WTC11 (cell line): ENCODE data around the gene TLR10. TPM values are rescaled to one million over a fixed set of nuclear protein-coding genes. Genes with fewer than 3 reads are reported as not detected.

Source experiments
- ATAC-seq: fragments of 200-7000 bp; cut with Tn5 transposase; 2 replicates; pipeline ENCODE4 v1.10.0; 2021; ENCODE audit warnings: mild to moderate bottlenecking, moderate library complexity
- CTCF ChIA-PET: fragments of 300-600 bp; sonication (Branson Sonifier 250); formaldehyde crosslinking; loops from one replicate; lab custom pipeline; 2021; ENCODE audit warnings: antibody characterized with exemption; lab: Charles Lee
- POLR2A ChIA-PET: fragments of 350-600 bp; sonication (Branson Sonifier 250); formaldehyde crosslinking; loops from one replicate; lab custom pipeline; 2021; ENCODE audit warnings: antibody characterized with exemption; lab: Charles Lee
- DNase-seq: peaks from one replicate; pipeline ENCODE4 v3.0.0; 2021; ENCODE audit warnings: low spot score
- H3K27ac Mint-ChIP-seq: 2 replicates; pipeline ENCODE4 v1.8.0; 2021; ENCODE audit warnings: mixed read lengths
- H3K27me3 Mint-ChIP-seq: 2 replicates; pipeline ENCODE4 v1.8.0; 2021; ENCODE audit warnings: low read depth, mild to moderate bottlenecking, moderate library complexity, mixed read lengths
- H3K36me3 Mint-ChIP-seq: 2 replicates; pipeline ENCODE4 v1.8.0; 2021; ENCODE audit warnings: mixed read lengths
- H3K4me1 Mint-ChIP-seq: 2 replicates; pipeline ENCODE4 v1.8.0; 2022; ENCODE audit warnings: mixed read lengths
- H3K4me3 Mint-ChIP-seq: 2 replicates; pipeline ENCODE4 v1.8.0; 2021; ENCODE audit warnings: mild to moderate bottlenecking, moderate library complexity, mixed read lengths
- H3K9me3 Mint-ChIP-seq: 2 replicates; pipeline ENCODE4 v1.8.0; 2021; ENCODE audit warnings: mixed read lengths
- AFF4 ChIP-seq: sonication (generic); formaldehyde crosslinking; IDR thresholded peaks from 2 replicates; pipeline ENCODE4 v1.8.1; 2023; ENCODE audit warnings: mild to moderate bottlenecking, missing genetic modification reagents, borderline replicate concordance
- AR ChIP-seq: fragments of 250-450 bp; sonication (Bioruptor Pico); IDR thresholded peaks from 2 replicates; pipeline ENCODE4 v1.9.0; 2021; ENCODE audit warnings: mild to moderate bottlenecking
- ATF6 ChIP-seq: sonication (generic); formaldehyde crosslinking; IDR thresholded peaks from 2 replicates; pipeline ENCODE4 v1.8.1; 2023; ENCODE audit warnings: mild to moderate bottlenecking, missing genetic modification reagents
- JAZF1 ChIP-seq: fragments of 250-450 bp; sonication (Bioruptor Pico); IDR thresholded peaks from 2 replicates; pipeline ENCODE4 v1.9.0; 2021; ENCODE audit warnings: moderate library complexity, mild to moderate bottlenecking, inconsistent platforms
- MXD4 ChIP-seq: fragments of 250-450 bp; sonication (Bioruptor Pico); IDR thresholded peaks from 2 replicates; pipeline ENCODE4 v1.8.0; 2021; ENCODE audit warnings: mild to moderate bottlenecking, moderate library complexity, borderline replicate concordance
- NR1H2 ChIP-seq: sonication (generic); formaldehyde crosslinking; IDR thresholded peaks from 2 replicates; pipeline ENCODE4 v1.9.0; 2021; ENCODE audit warnings: mild to moderate bottlenecking, moderate library complexity, missing genetic modification reagents
- RORB ChIP-seq: fragments of 250-450 bp; sonication (Bioruptor Pico); IDR thresholded peaks from 2 replicates; pipeline ENCODE4 v1.9.0; 2021; ENCODE audit warnings: mild to moderate bottlenecking
- SMAD4 ChIP-seq: sonication (generic); formaldehyde crosslinking; IDR thresholded peaks from 2 replicates; pipeline ENCODE4 v1.8.0; 2022; ENCODE audit warnings: mild to moderate bottlenecking, missing genetic modification reagents
- SOX15 ChIP-seq: fragments of 250-450 bp; sonication (Bioruptor Pico); IDR thresholded peaks from 2 replicates; pipeline ENCODE4 v1.9.0; 2021; ENCODE audit warnings: mild to moderate bottlenecking
- TP53 ChIP-seq: sonication (generic); formaldehyde crosslinking; IDR thresholded peaks from 2 replicates; pipeline ENCODE4 v1.8.1; 2023; ENCODE audit warnings: mild to moderate bottlenecking, missing genetic modification reagents
- ZNF232 ChIP-seq: sonication (generic); formaldehyde crosslinking; IDR thresholded peaks from 2 replicates; pipeline ENCODE4 v1.8.0; 2022; ENCODE audit warnings: mild to moderate bottlenecking, missing genetic modification reagents
- ZNF396 ChIP-seq: fragments of 250-450 bp; sonication (Bioruptor Pico); IDR thresholded peaks from 2 replicates; pipeline ENCODE4 v1.8.0; 2021; ENCODE audit warnings: mild to moderate bottlenecking, moderate library complexity, borderline replicate concordance
- ZNF423 ChIP-seq: fragments of 250-450 bp; sonication (Bioruptor Pico); IDR thresholded peaks from 2 replicates; pipeline ENCODE4 v2.1.2; 2022; ENCODE audit warnings: mild to moderate bottlenecking, moderate library complexity
- total RNA-seq: library from RNA; stranded (reverse); gene quantifications from 3 replicates; pipeline ENCODE4 v1.2.3, GENCODE V29; 2021
- TF ChIP-seq, protein P1 (sequence below): fragments of 200-600 bp; IDR thresholded peaks from 2 replicates; pipeline ENCODE4 v1.8.0; 2022; ENCODE audit warnings: antibody characterized with exemption
- TF ChIP-seq, protein P2 (sequence below): sonication (generic); formaldehyde crosslinking; IDR thresholded peaks from 2 replicates; pipeline ENCODE4 v1.8.0; 2023; ENCODE audit warnings: missing genetic modification reagents, mild to moderate bottlenecking, borderline replicate concordance

Gene TLR10
- total RNA-seq, 1 experiment from 2014 or later: not detected

DNA sequence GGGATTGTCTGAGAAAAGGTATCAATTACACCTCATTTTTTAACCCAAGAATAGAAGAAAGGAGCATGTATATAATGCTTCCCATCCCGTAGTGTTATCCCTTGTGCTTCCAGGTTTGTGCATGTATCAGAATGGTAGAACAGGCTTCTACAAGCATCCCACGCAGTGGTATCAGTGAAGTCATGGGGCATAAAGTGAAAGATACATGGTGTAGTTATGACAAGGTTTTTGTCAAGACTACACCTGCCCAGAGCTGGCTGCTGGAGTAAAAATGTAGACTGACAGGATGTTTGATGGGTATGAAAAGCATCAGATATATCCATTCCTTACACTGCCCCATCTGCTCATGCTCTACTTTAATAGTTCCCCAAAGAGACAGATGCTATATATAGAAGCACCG, 12.3 kb upstream of the TLR10 start (continued):
- TF ChIP-seq ATF6 (CRISPR knock-in tag): no peak
- no peak for TF ChIP-seq ZNF423 (CRISPR knock-in tag)
- no peak for TF ChIP-seq MXD4 (CRISPR knock-in tag)
- TF ChIP-seq SMAD4: no peak
- no peak for TF ChIP-seq JAZF1 (CRISPR knock-in tag)
- TF ChIP-seq AFF4 (CRISPR knock-in tag): no peak
- TF ChIP-seq, protein P1, sequence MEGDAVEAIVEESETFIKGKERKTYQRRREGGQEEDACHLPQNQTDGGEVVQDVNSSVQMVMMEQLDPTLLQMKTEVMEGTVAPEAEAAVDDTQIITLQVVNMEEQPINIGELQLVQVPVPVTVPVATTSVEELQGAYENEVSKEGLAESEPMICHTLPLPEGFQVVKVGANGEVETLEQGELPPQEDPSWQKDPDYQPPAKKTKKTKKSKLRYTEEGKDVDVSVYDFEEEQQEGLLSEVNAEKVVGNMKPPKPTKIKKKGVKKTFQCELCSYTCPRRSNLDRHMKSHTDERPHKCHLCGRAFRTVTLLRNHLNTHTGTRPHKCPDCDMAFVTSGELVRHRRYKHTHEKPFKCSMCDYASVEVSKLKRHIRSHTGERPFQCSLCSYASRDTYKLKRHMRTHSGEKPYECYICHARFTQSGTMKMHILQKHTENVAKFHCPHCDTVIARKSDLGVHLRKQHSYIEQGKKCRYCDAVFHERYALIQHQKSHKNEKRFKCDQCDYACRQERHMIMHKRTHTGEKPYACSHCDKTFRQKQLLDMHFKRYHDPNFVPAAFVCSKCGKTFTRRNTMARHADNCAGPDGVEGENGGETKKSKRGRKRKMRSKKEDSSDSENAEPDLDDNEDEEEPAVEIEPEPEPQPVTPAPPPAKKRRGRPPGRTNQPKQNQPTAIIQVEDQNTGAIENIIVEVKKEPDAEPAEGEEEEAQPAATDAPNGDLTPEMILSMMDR: no peak
- no peak for TF ChIP-seq RORB (CRISPR knock-in tag)
- no peak for TF ChIP-seq ZNF396 (CRISPR knock-in tag)
- no peak for TF ChIP-seq AR (CRISPR knock-in tag)
- TF ChIP-seq NR1H2 (CRISPR knock-in tag): no peak

DNA sequence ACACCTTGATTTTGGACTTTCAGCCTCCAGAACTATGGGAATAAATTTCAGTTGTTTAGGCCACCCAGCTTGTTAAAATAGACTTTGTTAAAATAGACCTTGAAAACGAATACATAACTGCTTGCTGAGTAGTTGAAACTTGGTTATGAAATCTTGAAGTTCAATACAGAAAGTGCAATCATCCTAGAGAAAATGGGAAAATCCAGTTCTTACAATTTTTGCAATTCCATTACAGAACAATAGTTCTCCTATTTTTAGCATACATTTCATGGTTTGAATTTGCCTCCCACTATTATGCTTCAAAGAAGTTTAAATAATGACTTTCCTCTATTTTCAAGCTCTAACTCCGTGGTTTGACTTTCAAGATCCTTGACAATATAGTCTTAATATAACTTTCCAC, 11.3 kb upstream of the TLR10 start:
- no peak for ATAC-seq
- ChIA-PET POLR2A (no interaction called here), CTCF (no interaction called here)
- no peak for DNase-seq
- H3K4me3 Mint-ChIP-seq: no peak overlapping the region
- TF ChIP-seq SOX15 (no peak), ZNF232 (CRISPR knock-in tag) (no peak), TP53 (CRISPR knock-in tag) (no peak)
- TF ChIP-seq, protein P2, sequence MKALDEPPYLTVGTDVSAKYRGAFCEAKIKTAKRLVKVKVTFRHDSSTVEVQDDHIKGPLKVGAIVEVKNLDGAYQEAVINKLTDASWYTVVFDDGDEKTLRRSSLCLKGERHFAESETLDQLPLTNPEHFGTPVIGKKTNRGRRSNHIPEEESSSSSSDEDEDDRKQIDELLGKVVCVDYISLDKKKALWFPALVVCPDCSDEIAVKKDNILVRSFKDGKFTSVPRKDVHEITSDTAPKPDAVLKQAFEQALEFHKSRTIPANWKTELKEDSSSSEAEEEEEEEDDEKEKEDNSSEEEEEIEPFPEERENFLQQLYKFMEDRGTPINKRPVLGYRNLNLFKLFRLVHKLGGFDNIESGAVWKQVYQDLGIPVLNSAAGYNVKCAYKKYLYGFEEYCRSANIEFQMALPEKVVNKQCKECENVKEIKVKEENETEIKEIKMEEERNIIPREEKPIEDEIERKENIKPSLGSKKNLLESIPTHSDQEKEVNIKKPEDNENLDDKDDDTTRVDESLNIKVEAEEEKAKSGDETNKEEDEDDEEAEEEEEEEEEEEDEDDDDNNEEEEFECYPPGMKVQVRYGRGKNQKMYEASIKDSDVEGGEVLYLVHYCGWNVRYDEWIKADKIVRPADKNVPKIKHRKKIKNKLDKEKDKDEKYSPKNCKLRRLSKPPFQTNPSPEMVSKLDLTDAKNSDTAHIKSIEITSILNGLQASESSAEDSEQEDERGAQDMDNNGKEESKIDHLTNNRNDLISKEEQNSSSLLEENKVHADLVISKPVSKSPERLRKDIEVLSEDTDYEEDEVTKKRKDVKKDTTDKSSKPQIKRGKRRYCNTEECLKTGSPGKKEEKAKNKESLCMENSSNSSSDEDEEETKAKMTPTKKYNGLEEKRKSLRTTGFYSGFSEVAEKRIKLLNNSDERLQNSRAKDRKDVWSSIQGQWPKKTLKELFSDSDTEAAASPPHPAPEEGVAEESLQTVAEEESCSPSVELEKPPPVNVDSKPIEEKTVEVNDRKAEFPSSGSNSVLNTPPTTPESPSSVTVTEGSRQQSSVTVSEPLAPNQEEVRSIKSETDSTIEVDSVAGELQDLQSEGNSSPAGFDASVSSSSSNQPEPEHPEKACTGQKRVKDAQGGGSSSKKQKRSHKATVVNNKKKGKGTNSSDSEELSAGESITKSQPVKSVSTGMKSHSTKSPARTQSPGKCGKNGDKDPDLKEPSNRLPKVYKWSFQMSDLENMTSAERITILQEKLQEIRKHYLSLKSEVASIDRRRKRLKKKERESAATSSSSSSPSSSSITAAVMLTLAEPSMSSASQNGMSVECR: no peak
- H3K9me3 Mint-ChIP-seq: peaks cover 6% of the 10 kb centered on the region
- H3K27ac Mint-ChIP-seq: no peak overlapping the region
- H3K4me1 Mint-ChIP-seq: no peaks in the 10 kb centered on the region
- H3K27me3 Mint-ChIP-seq: no peaks in the 10 kb centered on the region
- no peaks in the 10 kb centered on the region for H3K36me3 Mint-ChIP-seq
